NB4 (cell line): Measurements from ENCODE around the gene CYTH3.

ENCODE experiments used
- MAX ChIP-seq: IDR thresholded peaks from 2 replicates; pipeline ENCODE4 v1.6.1; 2011; ENCODE audit warnings: low read depth, low read length
- MYC ChIP-seq: IDR thresholded peaks from 2 replicates; pipeline ENCODE4 v1.6.1; 2011; ENCODE audit warnings: low read depth, low read length
- POLR2A ChIP-seq: IDR thresholded peaks from 2 replicates; pipeline ENCODE4 v1.6.1; 2011; ENCODE audit warnings: mild to moderate bottlenecking; ENCODE audit not compliant: insufficient read length; ENCODE audit errors: extremely low read depth
- TF ChIP-seq, protein P1 (sequence below): IDR thresholded peaks from one replicate; pipeline ENCODE4 v1.5.1; 2012; ENCODE audit warnings: low read depth, low read length

DNA sequence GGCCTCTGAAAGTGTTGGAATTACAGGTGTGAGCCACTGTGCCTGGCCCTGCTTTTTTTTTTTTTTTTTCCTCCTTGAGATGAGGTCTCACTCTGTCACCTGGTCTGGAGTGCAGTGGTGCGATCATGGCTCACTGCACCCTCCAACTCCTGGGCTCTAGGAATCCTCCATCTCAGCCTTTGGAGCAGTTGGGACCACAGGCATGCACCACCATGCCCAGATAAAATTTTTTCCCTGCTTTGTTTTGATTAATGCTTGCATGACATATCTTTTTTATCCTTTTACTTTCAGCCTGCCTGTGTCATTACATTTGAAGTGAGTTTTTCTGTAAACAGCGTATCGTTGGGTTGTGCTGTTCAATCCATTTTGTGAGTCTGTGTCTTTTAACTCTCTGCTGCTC is 144.2 kb downstream of the CYTH3 start:
- TF ChIP-seq, protein P1, sequence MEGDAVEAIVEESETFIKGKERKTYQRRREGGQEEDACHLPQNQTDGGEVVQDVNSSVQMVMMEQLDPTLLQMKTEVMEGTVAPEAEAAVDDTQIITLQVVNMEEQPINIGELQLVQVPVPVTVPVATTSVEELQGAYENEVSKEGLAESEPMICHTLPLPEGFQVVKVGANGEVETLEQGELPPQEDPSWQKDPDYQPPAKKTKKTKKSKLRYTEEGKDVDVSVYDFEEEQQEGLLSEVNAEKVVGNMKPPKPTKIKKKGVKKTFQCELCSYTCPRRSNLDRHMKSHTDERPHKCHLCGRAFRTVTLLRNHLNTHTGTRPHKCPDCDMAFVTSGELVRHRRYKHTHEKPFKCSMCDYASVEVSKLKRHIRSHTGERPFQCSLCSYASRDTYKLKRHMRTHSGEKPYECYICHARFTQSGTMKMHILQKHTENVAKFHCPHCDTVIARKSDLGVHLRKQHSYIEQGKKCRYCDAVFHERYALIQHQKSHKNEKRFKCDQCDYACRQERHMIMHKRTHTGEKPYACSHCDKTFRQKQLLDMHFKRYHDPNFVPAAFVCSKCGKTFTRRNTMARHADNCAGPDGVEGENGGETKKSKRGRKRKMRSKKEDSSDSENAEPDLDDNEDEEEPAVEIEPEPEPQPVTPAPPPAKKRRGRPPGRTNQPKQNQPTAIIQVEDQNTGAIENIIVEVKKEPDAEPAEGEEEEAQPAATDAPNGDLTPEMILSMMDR, result no peak
- TF ChIP-seq MAX, result no peak
- no peak for TF ChIP-seq POLR2A
- no peak for TF ChIP-seq MYC
